ENCODE measurements around the gene DPH2.
A peak's percentile ranks its signal among the peaks of the same experiment; 100 is the strongest.

DPH2 gene

GRCh38 chr1:43970502-43970901 is 692 bp downstream of the DPH2 start:
- no peak for DNase-seq

- no peak for DNase-seq
Observed at GRCh38 chr1:43970911-43971310, 1.1 kb downstream of the DPH2 start.

GRCh38 chr1:43971336-43971980 is 1.6 kb downstream of the DPH2 start:
- DNase-seq, result no peak

- DNase-seq, result no peak
Observed at GRCh38 chr1:43973981-43974442, 4.2 kb downstream of the DPH2 start.

- DNase-seq, result peak; percentile 97
Observed at GRCh38 chr1:43974443-43975248, 4.8 kb downstream of the DPH2 start, which contains the start of gene ATP6V0B. Gene ATP6V0B (plus strand): TSS chr1:43974960. CDS start chr1:43975041, 81 bp downstream.

- DNase-seq, result no peak
Observed at GRCh38 chr1:43975249-43975961, 5.6 kb downstream of the DPH2 start.

- DNase-seq, result no peak
Observed at GRCh38 chr1:43976045-43976444, 6.2 kb downstream of the DPH2 start.

- DNase-seq, result no peak
Observed at GRCh38 chr1:43976890-43977289, 7.1 kb downstream of the DPH2 start.

GRCh38 chr1:43977376-43978263 is 7.8 kb downstream of the DPH2 start:
- no peak for DNase-seq

- DNase-seq, result no peak
Observed at GRCh38 chr1:43978264-43978550, 8.4 kb downstream of the DPH2 start.

- DNase-seq, result peak; percentile 43
Observed at GRCh38 chr1:43978551-43979260, 8.9 kb downstream of the DPH2 start, which contains the start of gene B4GALT2. Gene B4GALT2 (plus strand): TSS chr1:43979210. CDS start chr1:43981161, 1,951 bp downstream.

- DNase-seq, result no peak
Observed at GRCh38 chr1:43979261-43979527, 9.4 kb downstream of the DPH2 start.

GRCh38 chr1:43979528-43980254 is 9.9 kb downstream of the DPH2 start:
- peak; percentile 35 for DNase-seq

GRCh38 chr1:43980255-43981134 is 10.7 kb downstream of the DPH2 start:
- DNase-seq, result no peak

GRCh38 chr1:43981135-43981491 is 11.3 kb downstream of the DPH2 start:
- DNase-seq, result no peak

GRCh38 chr1:43981636-43982035 is 11.8 kb downstream of the DPH2 start:
- no peak for DNase-seq

GRCh38 chr1:43982241-43982640 is 12.4 kb downstream of the DPH2 start:
- no peak for DNase-seq

- DNase-seq, result no peak
Observed at GRCh38 chr1:43982808-43983207, 13.0 kb downstream of the DPH2 start.

- DNase-seq, result no peak
Observed at GRCh38 chr1:43983253-43983899, 13.6 kb downstream of the DPH2 start.

- DNase-seq, result no peak
Observed at GRCh38 chr1:43984855-43985254, 15.0 kb downstream of the DPH2 start.
